NCI-H82 (cell line): ENCODE data around the gene PTGES3L.
"Not testable (repeated sequence)": the region's sequence is repeated elsewhere in the genome, so short reads cannot be mapped to it uniquely, and the experiment has no call there.

Source experiments
- DNase-seq: peaks from one replicate; lab custom pipeline; 2025; lab: John Stamatoyannopoulos, UW

PTGES3L gene

GRCh38 chr17:43014020-43014648 lies 34.3 kb upstream of the PTGES3L start:
- DNase-seq: no peak

- no peak for DNase-seq
Measured at GRCh38 chr17:43013296-43013695, 33.4 kb upstream of the PTGES3L start.

- DNase-seq: no peak
Measured at GRCh38 chr17:43011728-43012472, 32.0 kb upstream of the PTGES3L start.

- DNase-seq: no peak
Measured at GRCh38 chr17:43010667-43011308, 30.9 kb upstream of the PTGES3L start.

- peak; percentile 85 for DNase-seq
Measured at GRCh38 chr17:43006639-43007551, 27.0 kb upstream of the PTGES3L start, which contains the start of gene IFI35. Gene IFI35, plus strand, starts transcription at chr17:43006784. Its CDS starts 164 bp downstream, at chr17:43006948.

GRCh38 chr17:43003542-43004172 lies 23.8 kb upstream of the PTGES3L start:
- peak; percentile 56 for DNase-seq

GRCh38 chr17:43000894-43001293 lies 21.0 kb upstream of the PTGES3L start:
- not testable (repeated sequence) for DNase-seq

- no peak for DNase-seq
Measured at GRCh38 chr17:42999003-42999525, 19.2 kb upstream of the PTGES3L start.

- DNase-seq: peak; percentile 100
Measured at GRCh38 chr17:42997984-42998938, 18.4 kb upstream of the PTGES3L start, which contains the start of gene RPL27. Gene RPL27, plus strand, starts transcription at chr17:42998419. Its CDS starts 332 bp downstream, at chr17:42998751.

- peak; percentile 77 for DNase-seq
Measured at GRCh38 chr17:42997390-42997983, 17.6 kb upstream of the PTGES3L start.

- not testable (repeated sequence) for DNase-seq
Measured at GRCh38 chr17:42993913-42994312, 14.0 kb upstream of the PTGES3L start.

GRCh38 chr17:42992872-42993271 lies 13.0 kb upstream of the PTGES3L start:
- DNase-seq: no peak

GRCh38 chr17:42991471-42991870 lies 11.6 kb upstream of the PTGES3L start:
- DNase-seq: no peak

- no peak for DNase-seq
Measured at GRCh38 chr17:42989726-42990652, 10.1 kb upstream of the PTGES3L start.

GRCh38 chr17:42989141-42989540 lies 9.3 kb upstream of the PTGES3L start:
- DNase-seq: no peak

GRCh38 chr17:42985225-42985624 lies 5.3 kb upstream of the PTGES3L start:
- DNase-seq: no peak

GRCh38 chr17:42982266-42982665 lies 2.4 kb upstream of the PTGES3L start:
- DNase-seq: no peak

- DNase-seq: peak; percentile 56
Measured at GRCh38 chr17:42980766-42981397, 1.0 kb upstream of the PTGES3L start.
